GM21390 (cell line): ENCODE results near the gene CCNB2.
"Not testable (repeated sequence)": the region's sequence is repeated elsewhere in the genome, so short reads cannot be mapped to it uniquely, and the experiment has no call there.

Source experiments
- ATAC-seq: cut with Tn5 transposase; IDR thresholded peaks from one replicate; pipeline ENCODE4 v1.9.1; 2021; ENCODE audit not compliant: unreplicated experiment

Gene CCNB2

GRCh38 chr15:59104912-59105732 is at the start of gene CCNB2:
Gene CCNB2, plus strand, starts transcription at chr15:59105146. Its CDS starts 123 bp downstream, at chr15:59105269.
- peak; percentile 96 for ATAC-seq

- no peak for ATAC-seq
Measured at GRCh38 chr15:59059076-59059597, 45.8 kb upstream of the CCNB2 start.

- ATAC-seq, result no peak
Measured at GRCh38 chr15:59060348-59060747, 44.6 kb upstream of the CCNB2 start.

GRCh38 chr15:59063042-59063441 is 41.9 kb upstream of the CCNB2 start:
- ATAC-seq, result no peak

GRCh38 chr15:59069430-59069829 is 35.5 kb upstream of the CCNB2 start:
- no peak for ATAC-seq

GRCh38 chr15:59074607-59075006 is 30.3 kb upstream of the CCNB2 start:
- ATAC-seq, result no peak

GRCh38 chr15:59087731-59088130 is 17.2 kb upstream of the CCNB2 start:
- ATAC-seq, result no peak

- ATAC-seq, result no peak
Measured at GRCh38 chr15:59094077-59094476, 10.9 kb upstream of the CCNB2 start.

- no peak for ATAC-seq
Measured at GRCh38 chr15:59096429-59096828, 8.5 kb upstream of the CCNB2 start.

GRCh38 chr15:59099162-59099685 is 5.7 kb upstream of the CCNB2 start:
- no peak for ATAC-seq

GRCh38 chr15:59104602-59104911 is 389 bp upstream of the CCNB2 start:
- ATAC-seq, result peak; percentile 39

- ATAC-seq, result no peak
Measured at GRCh38 chr15:59105854-59106253, 908 bp downstream of the CCNB2 start.

GRCh38 chr15:59111251-59111650 is 6.3 kb downstream of the CCNB2 start:
- ATAC-seq, result no peak

- ATAC-seq, result no peak
Measured at GRCh38 chr15:59115047-59115446, 10.1 kb downstream of the CCNB2 start.

GRCh38 chr15:59116141-59116540 is 11.2 kb downstream of the CCNB2 start:
- no peak for ATAC-seq

GRCh38 chr15:59116771-59117170 is 11.8 kb downstream of the CCNB2 start:
- ATAC-seq, result no peak

- no peak for ATAC-seq
Measured at GRCh38 chr15:59119625-59120024, 14.7 kb downstream of the CCNB2 start.

GRCh38 chr15:59120937-59121336 is 16.0 kb downstream of the CCNB2 start:
- ATAC-seq, result no peak

GRCh38 chr15:59124261-59124660 is 19.3 kb downstream of the CCNB2 start:
- no peak for ATAC-seq

GRCh38 chr15:59125683-59126082 is 20.7 kb downstream of the CCNB2 start:
- not testable (repeated sequence) for ATAC-seq

GRCh38 chr15:59127255-59127654 is 22.3 kb downstream of the CCNB2 start:
- not testable (repeated sequence) for ATAC-seq

- ATAC-seq, result no peak
Measured at GRCh38 chr15:59131456-59131855, 26.5 kb downstream of the CCNB2 start.
